ENCODE measurements around the gene HSP90AB1. TPM values are rescaled to one million over a fixed set of nuclear protein-coding genes. Genes with fewer than 3 reads are reported as not detected.
"Not testable (repeated sequence)": the region's sequence is repeated elsewhere in the genome, so short reads cannot be mapped to it uniquely, and the experiment has no call there.

HSP90AB1 gene
- total RNA-seq, 1 donor from 2014 or later: 914 TPM

DNA sequence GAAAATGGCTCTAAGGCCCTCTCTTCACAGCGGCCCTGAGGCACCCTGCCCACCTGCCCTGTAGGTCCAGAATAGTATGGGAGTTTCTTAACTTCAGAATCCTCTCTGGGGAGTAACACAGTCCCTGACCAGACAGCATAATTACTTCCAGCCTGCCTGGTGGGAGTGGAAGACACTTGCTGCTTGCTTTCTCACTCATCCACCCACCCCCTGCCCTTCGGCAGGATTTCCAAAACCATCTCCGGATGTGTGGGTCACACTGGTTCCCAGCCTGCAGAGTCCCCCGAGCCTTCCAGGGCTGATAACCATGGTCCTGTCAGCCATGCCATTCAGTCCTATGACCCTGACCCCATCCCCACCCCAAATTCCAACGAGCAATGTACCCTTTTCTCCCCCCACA is 18.1 kb upstream of the HSP90AB1 start:
- no peaks in the 10 kb centered on the region for H3K79me2 ChIP-seq (ENCODE audit: insufficient read depth, low read length)
- FAIRE-seq (no peak), DNase-seq (ENCODE audit: low read depth) (no peak)
- no peaks in the 10 kb centered on the region for H3K36me3 ChIP-seq (ENCODE audit: insufficient read depth, low read length)
- TF ChIP-seq CTCF (IDR thresholded peaks at IDR 0.05; ENCODE audit: insufficient read depth, low read depth, low read length) (no peak), EZH2 (IDR thresholded peaks at IDR 0.05; ENCODE audit: insufficient read depth, low read length) (no peak)
- Mint-ChIP-seq H3K36me3 (ENCODE audit: low read depth, unreplicated experiment) (peaks cover 5% of the 10 kb centered on the region), H3K4me3 (ENCODE audit: unreplicated experiment) (no peak overlapping the region), H3K4me1 (ENCODE audit: low read depth, unreplicated experiment) (peaks cover 10% of the 10 kb centered on the region), H3K27me3 (ENCODE audit: low read depth, unreplicated experiment) (peaks cover 18% of the 10 kb centered on the region), H3K27ac (ENCODE audit: unreplicated experiment) (no peak overlapping the region), H3K9me3 (ENCODE audit: unreplicated experiment) (no peaks in the 10 kb centered on the region)
- H4K20me1 ChIP-seq (ENCODE audit: insufficient read depth, low read length): peaks cover 16% of the 10 kb centered on the region
- H3K27ac ChIP-seq (ENCODE audit: low read depth, low read length): no peak overlapping the region
- no peaks in the 10 kb centered on the region for H3K27me3 ChIP-seq (ENCODE audit: insufficient read depth, low read length)
- H3K9ac ChIP-seq (ENCODE audit: low read length): no peak overlapping the region
- no peak overlapping the region for H3K4me2 ChIP-seq (ENCODE audit: low read length)
- no peak overlapping the region for H3K4me3 ChIP-seq (ENCODE audit: insufficient read depth, low read depth, low read length)
- no peak overlapping the region for H2AFZ ChIP-seq (ENCODE audit: low read depth, low read length)
- H3K9me3 ChIP-seq (ENCODE audit: insufficient read depth, low read depth, low read length): no peaks in the 10 kb centered on the region
- H3K4me1 ChIP-seq (ENCODE audit: insufficient read depth, low read length): peaks cover 11% of the 10 kb centered on the region

DNA sequence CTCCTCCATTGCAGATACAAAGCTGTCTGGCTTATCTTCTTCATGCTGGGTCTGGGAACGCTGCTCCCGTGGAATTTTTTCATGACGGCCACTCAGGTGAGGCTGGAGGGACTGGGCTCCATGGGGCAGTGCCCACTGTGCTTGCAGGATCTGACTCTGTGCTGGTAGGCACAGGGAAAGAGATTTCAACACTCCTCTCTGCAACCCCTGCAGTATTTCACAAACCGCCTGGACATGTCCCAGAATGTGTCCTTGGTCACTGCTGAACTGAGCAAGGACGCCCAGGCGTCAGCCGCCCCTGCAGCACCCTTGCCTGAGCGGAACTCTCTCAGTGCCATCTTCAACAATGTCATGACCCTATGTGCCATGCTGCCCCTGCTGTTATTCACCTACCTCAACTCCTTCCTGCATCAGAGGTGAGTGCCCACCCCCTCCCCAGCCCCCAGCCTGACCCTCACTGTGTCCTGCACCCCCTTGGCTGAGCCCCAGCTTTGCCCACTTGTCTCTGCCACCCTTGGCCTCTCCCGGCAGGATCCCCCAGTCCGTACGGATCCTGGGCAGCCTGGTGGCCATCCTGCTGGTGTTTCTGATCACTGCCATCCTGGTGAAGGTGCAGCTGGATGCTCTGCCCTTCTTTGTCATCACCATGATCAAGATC is 17.4 kb upstream of the HSP90AB1 start:
- H3K4me1 ChIP-seq (ENCODE audit: insufficient read depth, low read length): peaks cover 10% of the 10 kb centered on the region
- no peak overlapping the region for H3K4me2 ChIP-seq (ENCODE audit: low read length)
- no peak for TF ChIP-seq CTCF (IDR thresholded peaks at IDR 0.05; ENCODE audit: insufficient read depth, low read depth, low read length)
- no peak for TF ChIP-seq EZH2 (IDR thresholded peaks at IDR 0.05; ENCODE audit: insufficient read depth, low read length)
- DNase-seq (ENCODE audit: low read depth): no peak
- H3K27ac Mint-ChIP-seq (ENCODE audit: unreplicated experiment): no peak overlapping the region
- H3K4me3 ChIP-seq (ENCODE audit: insufficient read depth, low read depth, low read length): no peak overlapping the region
- H3K36me3 Mint-ChIP-seq (ENCODE audit: low read depth, unreplicated experiment): peaks cover 5% of the 10 kb centered on the region
- peaks cover 11% of the 10 kb centered on the region for H3K4me1 Mint-ChIP-seq (ENCODE audit: low read depth, unreplicated experiment)
- H3K9me3 Mint-ChIP-seq (ENCODE audit: unreplicated experiment): no peaks in the 10 kb centered on the region
- no peaks in the 10 kb centered on the region for H3K27me3 ChIP-seq (ENCODE audit: insufficient read depth, low read length)
- peaks cover 12% of the 10 kb centered on the region for H4K20me1 ChIP-seq (ENCODE audit: insufficient read depth, low read length)
- no peak for FAIRE-seq
- no peaks in the 10 kb centered on the region for H3K79me2 ChIP-seq (ENCODE audit: insufficient read depth, low read length)
- no peak overlapping the region for H3K9ac ChIP-seq (ENCODE audit: low read length)
- H3K27ac ChIP-seq (ENCODE audit: low read depth, low read length): no peak overlapping the region
- H3K36me3 ChIP-seq (ENCODE audit: insufficient read depth, low read length): no peaks in the 10 kb centered on the region
- H3K27me3 Mint-ChIP-seq (ENCODE audit: low read depth, unreplicated experiment): peaks cover 18% of the 10 kb centered on the region
- H2AFZ ChIP-seq (ENCODE audit: low read depth, low read length): no peak overlapping the region
- no peak overlapping the region for H3K4me3 Mint-ChIP-seq (ENCODE audit: unreplicated experiment)
- H3K9me3 ChIP-seq (ENCODE audit: insufficient read depth, low read depth, low read length): no peaks in the 10 kb centered on the region

GRCh38 chr6:44230034-44230675 is 16.7 kb upstream of the HSP90AB1 start:
- no peaks in the 10 kb centered on the region for H3K36me3 ChIP-seq (ENCODE audit: insufficient read depth, low read length)
- no peaks in the 10 kb centered on the region for H3K9me3 Mint-ChIP-seq (ENCODE audit: unreplicated experiment)
- no peak overlapping the region for H3K4me3 Mint-ChIP-seq (ENCODE audit: unreplicated experiment)
- H3K27ac Mint-ChIP-seq (ENCODE audit: unreplicated experiment): no peak overlapping the region
- DNase-seq (ENCODE audit: low read depth): no peak
- H3K27me3 Mint-ChIP-seq (ENCODE audit: low read depth, unreplicated experiment): peaks cover 18% of the 10 kb centered on the region
- no peak overlapping the region for H3K4me3 ChIP-seq (ENCODE audit: insufficient read depth, low read depth, low read length)
- peaks cover 7% of the 10 kb centered on the region for H4K20me1 ChIP-seq (ENCODE audit: insufficient read depth, low read length)
- no peak overlapping the region for H3K4me2 ChIP-seq (ENCODE audit: low read length)
- no peak overlapping the region for H2AFZ ChIP-seq (ENCODE audit: low read depth, low read length)
- no peak overlapping the region for H3K9ac ChIP-seq (ENCODE audit: low read length)
- TF ChIP-seq EZH2 (IDR thresholded peaks at IDR 0.05; ENCODE audit: insufficient read depth, low read length) (no peak), CTCF (IDR thresholded peaks at IDR 0.05; ENCODE audit: insufficient read depth, low read depth, low read length) (no peak)
- H3K27ac ChIP-seq (ENCODE audit: low read depth, low read length): no peak overlapping the region
- H3K36me3 Mint-ChIP-seq (ENCODE audit: low read depth, unreplicated experiment): peaks cover 5% of the 10 kb centered on the region
- H3K4me1 ChIP-seq (ENCODE audit: insufficient read depth, low read length): peaks cover 16% of the 10 kb centered on the region
- H3K79me2 ChIP-seq (ENCODE audit: insufficient read depth, low read length): no peaks in the 10 kb centered on the region
- FAIRE-seq: no peak
- peaks cover 16% of the 10 kb centered on the region for H3K4me1 Mint-ChIP-seq (ENCODE audit: low read depth, unreplicated experiment)
- H3K9me3 ChIP-seq (ENCODE audit: insufficient read depth, low read depth, low read length): no peaks in the 10 kb centered on the region
- H3K27me3 ChIP-seq (ENCODE audit: insufficient read depth, low read length): no peaks in the 10 kb centered on the region

DNA sequence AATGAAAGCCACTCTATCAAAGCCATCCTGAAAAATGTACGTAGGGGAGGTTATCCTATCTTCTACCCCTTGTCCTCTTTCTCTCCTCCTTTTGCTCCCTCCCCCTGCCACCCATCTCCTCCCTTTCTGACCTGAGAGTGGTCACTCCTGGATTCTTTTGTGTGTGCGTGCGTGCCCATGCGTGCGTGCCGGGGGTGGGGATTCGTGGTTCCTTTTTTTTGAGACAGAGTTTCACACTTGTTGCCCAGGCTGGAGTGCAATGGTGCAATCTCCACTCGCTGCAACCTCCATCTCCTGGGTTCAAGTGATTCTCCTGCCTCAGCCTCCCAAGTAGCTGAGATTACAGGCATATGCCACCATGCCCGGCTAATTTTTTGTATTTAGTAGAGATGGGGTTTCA is 15.5 kb upstream of the HSP90AB1 start:
- not testable (repeated sequence) for H3K27me3 ChIP-seq (ENCODE audit: insufficient read depth, low read length); H3K4me2 ChIP-seq (ENCODE audit: low read length); H3K36me3 ChIP-seq (ENCODE audit: insufficient read depth, low read length); H3K9ac ChIP-seq (ENCODE audit: low read length); H3K9me3 ChIP-seq (ENCODE audit: insufficient read depth, low read depth, low read length); H3K36me3 Mint-ChIP-seq (ENCODE audit: low read depth, unreplicated experiment); H3K27ac Mint-ChIP-seq (ENCODE audit: unreplicated experiment); H2AFZ ChIP-seq (ENCODE audit: low read depth, low read length); H4K20me1 ChIP-seq (ENCODE audit: insufficient read depth, low read length); FAIRE-seq; H3K4me3 Mint-ChIP-seq (ENCODE audit: unreplicated experiment); H3K4me3 ChIP-seq (ENCODE audit: insufficient read depth, low read depth, low read length); H3K9me3 Mint-ChIP-seq (ENCODE audit: unreplicated experiment); H3K27ac ChIP-seq (ENCODE audit: low read depth, low read length); H3K79me2 ChIP-seq (ENCODE audit: insufficient read depth, low read length); DNase-seq (ENCODE audit: low read depth)
- H3K4me1 Mint-ChIP-seq (ENCODE audit: low read depth, unreplicated experiment): peaks cover 22% of the 10 kb centered on the region
- H3K27me3 Mint-ChIP-seq (ENCODE audit: low read depth, unreplicated experiment): peaks cover 18% of the 10 kb centered on the region
- peaks cover 20% of the 10 kb centered on the region for H3K4me1 ChIP-seq (ENCODE audit: insufficient read depth, low read length)

All from astrocyte (in vitro differentiated cells and primary cell).